HCT116 (cell line): ENCODE results near the gene TMEM151A. TPM values are rescaled to one million over a fixed set of nuclear protein-coding genes. Genes with fewer than 3 reads are reported as not detected.
"Not testable (repeated sequence)": the region's sequence is repeated elsewhere in the genome, so short reads cannot be mapped to it uniquely, and the experiment has no call there.

ENCODE experiments used
- ATAC-seq: fragments of 200-7000 bp; cut with Tn5 transposase; 2 replicates; pipeline ENCODE4 v1.9.1; 2020; ENCODE audit warnings: mild to moderate bottlenecking, moderate library complexity
- BruUV-seq: library from RNA; stranded (reverse); fragments of 400-500 nt; replicated peaks from 2 replicates; lab custom pipeline; 2021; lab: Mats Ljungman, UMichigan
- CTCF ChIA-PET: fragments of 300-600 bp; sonication (Branson Sonifier 250); formaldehyde crosslinking; loops from one replicate; lab custom pipeline; 2021; ENCODE audit warnings: antibody characterized with exemption; lab: Charles Lee
- POLR2A ChIA-PET: fragments of 300-600, 350-600 bp; sonication (Branson Sonifier 250); formaldehyde crosslinking; loops from one replicate; lab custom pipeline; 2021; ENCODE audit warnings: antibody characterized with exemption; lab: Charles Lee
- RAD21 ChIA-PET, 2 experiments: fragments of 300-600 bp; sonication (Branson Sonifier 250); formaldehyde crosslinking; loops; one replicate each; lab custom pipeline; 2023; ENCODE audit warnings: low total read pairs in 2 of 2; ENCODE audit not compliant: uncharacterized antibody in 2 of 2, unreplicated experiment in 2 of 2, low non-redundant PET in 1 of 2; lab: Charles Lee
- DNase-seq: peaks from one replicate; pipeline ENCODE4 v3.0.0-alpha.2; 2010; ENCODE audit warnings: low read depth, low spot score
- H2AFZ ChIP-seq: fragments of 200-600 bp; shearing (Covaris generic), sonication (generic); 2 replicates; pipeline ENCODE4 v1.6.1; 2017; ENCODE audit warnings: low read depth, mixed run types, mixed read lengths, antibody characterized with exemption, low read length; ENCODE audit not compliant: poor library complexity, severe bottlenecking
- H3K27ac ChIP-seq: 2 replicates; pipeline ENCODE4 v1.5.1; 2012; ENCODE audit warnings: low read depth, low read length
- H3K27me3 ChIP-seq: fragments of 200-600 bp; sonication (generic); 2 replicates; pipeline ENCODE4 v1.6.1; 2016; ENCODE audit warnings: mixed run types, low read length, mixed read lengths; ENCODE audit not compliant: insufficient read depth
- H3K36me3 ChIP-seq, 2 experiments: fragments of 200-500 bp in 1 of 2; fragments of 200-600 bp in 1 of 2; sonication (Bioruptor generic) in 1 of 2; sonication (generic) in 1 of 2; 2 replicates each; pipeline versions ENCODE4 v1.5.1 to v1.6.1; 2014 to 2016; ENCODE audit warnings: low read length in 2 of 2, inconsistent platforms in 1 of 2, mixed read lengths in 1 of 2, mixed run types in 1 of 2; ENCODE audit not compliant: insufficient read depth in 2 of 2, control insufficient read depth in 1 of 2
- H3K4me1 ChIP-seq, 2 experiments: fragments of 200-600 bp in 1 of 2; sonication (generic) in 1 of 2; 2 replicates each; pipeline versions ENCODE4 v1.5.1 to v1.6.1; 2012 to 2017; ENCODE audit warnings: low read length in 2 of 2, inconsistent platforms in 1 of 2, mild to moderate bottlenecking in 1 of 2, mixed read lengths in 1 of 2, mixed run types in 1 of 2, moderate library complexity in 1 of 2; ENCODE audit not compliant: insufficient read depth in 2 of 2, control insufficient read depth in 1 of 2
- H3K4me2 ChIP-seq: fragments of 200-600 bp; sonication (generic); 2 replicates; pipeline ENCODE4 v1.6.1; 2017; ENCODE audit warnings: mixed run types, low read length, mixed read lengths
- H3K4me3 ChIP-seq, 2 experiments: fragments of 200-600 bp in 1 of 2; sonication (generic) in 1 of 2; replicated peaks in 1 of 2; 2 replicates each; pipeline ENCODE4 v1.5.1; 2011 to 2016; ENCODE audit warnings: low read length in 2 of 2, control low read depth in 1 of 2, low read depth in 1 of 2, mild to moderate bottlenecking in 1 of 2, mixed read lengths in 1 of 2, mixed run types in 1 of 2
- H3K79me2 ChIP-seq: fragments of 200-600 bp; sonication (generic); 2 replicates; pipeline ENCODE4 v1.6.1; 2017; ENCODE audit warnings: mild to moderate bottlenecking, mixed run types, low read length, moderate library complexity, mixed read lengths; ENCODE audit not compliant: insufficient read depth
- H3K9ac ChIP-seq: fragments of 200-600 bp; sonication (generic); 2 replicates; pipeline ENCODE4 v1.6.1; 2016; ENCODE audit warnings: low read length, mixed read lengths
- H3K9me2 ChIP-seq: fragments of 200-600 bp; sonication (generic), shearing (Covaris generic); 2 replicates; pipeline ENCODE4 v1.6.1; 2017; ENCODE audit warnings: mixed run types, mild to moderate bottlenecking, moderate library complexity; ENCODE audit not compliant: insufficient read depth
- H3K9me3 ChIP-seq, 2 experiments: fragments of 200-500 bp in 1 of 2; fragments of 200-600 bp in 1 of 2; sonication (Bioruptor generic) in 1 of 2; sonication (generic) in 1 of 2; 2 replicates each; pipeline ENCODE4 v1.6.1; 2014 to 2017; ENCODE audit warnings: low read length in 2 of 2, mixed read lengths in 2 of 2, inconsistent platforms in 1 of 2, low read depth in 1 of 2, mild to moderate bottlenecking in 1 of 2, mixed run types in 1 of 2, moderate library complexity in 1 of 2; ENCODE audit not compliant: control insufficient read depth in 1 of 2, insufficient read depth in 1 of 2
- H4K20me1 ChIP-seq: fragments of 200-600 bp; sonication (generic), shearing (Covaris generic); 2 replicates; pipeline ENCODE4 v1.6.1; 2017; ENCODE audit warnings: mixed run types, mild to moderate bottlenecking, moderate library complexity; ENCODE audit not compliant: insufficient read depth
- EGR1 ChIP-seq: IDR thresholded peaks from 2 replicates; pipeline ENCODE4 v1.6.1; 2012; ENCODE audit warnings: low read depth
- ELF1 ChIP-seq: IDR thresholded peaks from 2 replicates; pipeline ENCODE4 v1.6.1; 2012; ENCODE audit warnings: low read depth, borderline replicate concordance
- EZH2 ChIP-seq: fragments of 200-600 bp; sonication (generic); IDR thresholded peaks from 2 replicates; pipeline ENCODE4 v1.6.1; 2017; ENCODE audit warnings: antibody characterized with exemption, mixed run types
- EZH2phosphoT487 ChIP-seq: fragments of 200-600 bp; IDR thresholded peaks from 2 replicates; pipeline ENCODE4 v1.6.1; 2018; ENCODE audit warnings: antibody characterized with exemption, borderline replicate concordance
- FOSL1 ChIP-seq: IDR thresholded peaks from 2 replicates; pipeline ENCODE4 v1.6.1; 2012; ENCODE audit warnings: low read depth
- POLR2A ChIP-seq: IDR thresholded peaks from 2 replicates; pipeline ENCODE4 v1.7.0; 2011; ENCODE audit warnings: borderline replicate concordance; ENCODE audit not compliant: insufficient read depth, insufficient read length; ENCODE audit errors: extremely low read depth
- SP1 ChIP-seq: IDR thresholded peaks from 2 replicates; pipeline ENCODE4 v1.6.1; 2012; ENCODE audit warnings: low read depth
- ZFX ChIP-seq: fragments of 450-650 bp; IDR thresholded peaks from 2 replicates; pipeline ENCODE4 v1.6.1; 2017
- intact Hi-C: fragments of 100-400 bp; cut with micrococcal nuclease; formaldehyde crosslinking; loops from 2 replicates; pipeline ENCODE4 v1.10.0; 2022
- total RNA-seq: library from RNA; stranded (reverse); gene quantifications from one replicate; pipeline ENCODE4 v1.2.1, GENCODE V29; 2021; ENCODE audit not compliant: unreplicated experiment

TMEM151A gene
- total RNA-seq, 1 experiment from 2014 or later, result 5.9 TPM

DNA sequence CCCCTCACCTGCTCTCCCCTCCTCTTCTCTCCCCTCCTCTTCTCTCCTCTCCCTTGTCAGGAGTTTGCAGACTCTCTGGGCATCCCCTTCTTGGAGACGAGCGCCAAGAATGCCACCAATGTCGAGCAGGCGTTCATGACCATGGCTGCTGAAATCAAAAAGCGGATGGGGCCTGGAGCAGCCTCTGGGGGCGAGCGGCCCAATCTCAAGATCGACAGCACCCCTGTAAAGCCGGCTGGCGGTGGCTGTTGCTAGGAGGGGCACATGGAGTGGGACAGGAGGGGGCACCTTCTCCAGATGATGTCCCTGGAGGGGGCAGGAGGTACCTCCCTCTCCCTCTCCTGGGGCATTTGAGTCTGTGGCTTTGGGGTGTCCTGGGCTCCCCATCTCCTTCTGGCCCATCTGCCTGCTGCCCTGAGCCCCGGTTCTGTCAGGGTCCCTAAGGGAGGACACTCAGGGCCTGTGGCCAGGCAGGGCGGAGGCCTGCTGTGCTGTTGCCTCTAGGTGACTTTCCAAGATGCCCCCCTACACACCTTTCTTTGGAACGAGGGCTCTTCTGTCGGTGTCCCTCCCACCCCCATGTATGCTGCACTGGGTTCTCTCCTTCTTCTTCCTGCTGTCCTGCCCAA lies 15.6 kb upstream of the TMEM151A start:
- TF ChIP-seq POLR2A (no peak), EZH2phosphoT487 (no peak), EZH2 (no peak), SP1 (no peak), ZFX (no peak), EGR1 (no peak), ELF1 (no peak), FOSL1 (no peak)
- no peak overlapping the region for H2AFZ ChIP-seq
- H4K20me1 ChIP-seq, result no peaks in the 10 kb centered on the region
- H3K4me3 ChIP-seq, result no peak overlapping the region
- no peak overlapping the region for H3K27ac ChIP-seq
- intact Hi-C loops, result no loop called here
- ChIA-PET RAD21 (no interaction called here), POLR2A (no interaction called here), CTCF (no interaction called here)
- no peak overlapping the region for H3K4me2 ChIP-seq
- no TSS peak for BruUV-seq
- H3K9me3 ChIP-seq, result no peaks in the 10 kb centered on the region
- no peak for ATAC-seq
- peaks cover 16 to 18% of the 10 kb centered on the region in 2 experiments; a peak in 3 of 4 replicates for H3K36me3 ChIP-seq
- peaks cover 0 to 7% of the 10 kb centered on the region in 2 experiments; a peak in 2 of 4 replicates for H3K4me1 ChIP-seq
- no peak overlapping the region for H3K9ac ChIP-seq
- peaks cover 7% of the 10 kb centered on the region; the same call in 1 of the 2 replicates for H3K79me2 ChIP-seq
- H3K9me2 ChIP-seq, result no peaks in the 10 kb centered on the region
- no peak for DNase-seq
- H3K27me3 ChIP-seq, result no peaks in the 10 kb centered on the region

DNA sequence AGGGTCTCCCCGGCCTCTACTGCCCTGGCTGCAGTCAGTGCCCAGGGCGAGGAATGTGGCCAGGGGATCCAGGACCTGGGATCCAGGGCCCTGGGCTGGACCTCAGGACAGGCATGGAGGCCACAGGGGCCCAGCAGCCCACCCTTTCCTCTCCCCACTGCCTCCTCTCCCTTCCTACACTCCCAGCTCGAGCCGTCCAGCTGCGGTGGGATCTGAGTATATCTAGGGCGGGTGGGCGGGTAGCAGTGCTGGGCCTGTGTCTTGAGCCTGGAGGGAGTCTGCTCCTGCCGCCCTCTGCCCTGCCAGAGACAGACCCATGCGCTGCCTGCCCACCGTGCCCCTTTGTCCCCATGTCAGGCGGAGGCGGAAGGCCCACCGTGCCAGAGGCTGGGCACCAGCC lies 15.1 kb upstream of the TMEM151A start:
- H3K79me2 ChIP-seq, H3K9me3 ChIP-seq, BruUV-seq, H3K27ac ChIP-seq, ATAC-seq, RAD21 ChIA-PET, H3K9ac ChIP-seq, H3K9me2 ChIP-seq, H3K4me3 ChIP-seq, CTCF ChIA-PET, intact Hi-C loops, H4K20me1 ChIP-seq, DNase-seq, H3K4me2 ChIP-seq, H3K27me3 ChIP-seq, H2AFZ ChIP-seq, POLR2A ChIA-PET: not testable (repeated sequence)
- Histone ChIP-seq H3K4me1 (peaks cover 0 to 12% of the 10 kb centered on the region in 2 experiments; a peak in 2 of 4 replicates), H3K36me3 (peaks cover 16 to 18% of the 10 kb centered on the region in 2 experiments; a peak in 3 of 4 replicates)

DNA sequence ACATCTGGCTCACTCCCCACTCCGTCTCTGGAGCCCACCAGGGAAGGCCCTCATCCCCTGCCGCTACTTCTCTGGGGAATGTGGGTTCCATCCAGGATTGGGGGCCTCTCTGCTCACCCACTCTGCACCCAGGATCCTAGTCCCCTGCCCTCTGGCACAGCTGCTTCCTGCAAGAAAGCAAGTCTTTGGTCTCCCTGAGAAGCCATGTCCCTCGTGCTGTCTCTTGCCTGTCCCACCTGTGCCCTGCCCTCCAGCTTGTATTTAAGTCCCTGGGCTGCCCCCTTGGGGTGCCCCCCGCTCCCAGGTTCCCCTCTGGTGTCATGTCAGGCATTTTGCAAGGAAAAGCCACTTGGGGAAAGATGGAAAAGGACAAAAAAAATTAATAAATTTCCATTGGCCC lies 14.6 kb upstream of the TMEM151A start:
- H3K9me3 ChIP-seq, ATAC-seq, H3K4me2 ChIP-seq, H3K79me2 ChIP-seq, H3K27ac ChIP-seq, H2AFZ ChIP-seq, DNase-seq, H3K9me2 ChIP-seq, RAD21 ChIA-PET, CTCF ChIA-PET, H4K20me1 ChIP-seq, intact Hi-C loops, BruUV-seq, H3K27me3 ChIP-seq, H3K9ac ChIP-seq, H3K4me3 ChIP-seq: not testable (repeated sequence)
- peaks cover 13 to 15% of the 10 kb centered on the region in 2 experiments; a peak in 3 of 4 replicates for H3K36me3 ChIP-seq
- POLR2A ChIA-PET, result interaction anchor here (0.9 kb wide), 1 partner anchor 12 kb away, joined by 3 read pairs; the partner anchor contains the start of gene YIF1A
- peaks cover 0 to 16% of the 10 kb centered on the region in 2 experiments; a peak in 2 of 4 replicates for H3K4me1 ChIP-seq
